GM19324 (cell line): ENCODE data around the gene MZT2B.
A peak's percentile ranks its signal among the peaks of the same experiment; 100 is the strongest.
"Not testable (repeated sequence)": the region's sequence is repeated elsewhere in the genome, so short reads cannot be mapped to it uniquely, and the experiment has no call there.

Source experiments
- ATAC-seq: cut with Tn5 transposase; IDR thresholded peaks from one replicate; pipeline ENCODE4 v1.9.1; 2021; ENCODE audit warnings: mild to moderate bottlenecking, moderate library complexity; ENCODE audit not compliant: unreplicated experiment, low FRiP score

The MZT2B gene

GRCh38 chr2:130202518-130202917 lies 20.5 kb downstream of the MZT2B start:
- ATAC-seq, result not testable (repeated sequence)

GRCh38 chr2:130203150-130203549 lies 21.1 kb downstream of the MZT2B start:
- ATAC-seq, result not testable (repeated sequence)

GRCh38 chr2:130207051-130207450 lies 25.0 kb downstream of the MZT2B start:
- ATAC-seq, result not testable (repeated sequence)

- not testable (repeated sequence) for ATAC-seq
These were observed 37.1 kb downstream of the MZT2B start for GRCh38 chr2:130219147-130219546.

- not testable (repeated sequence) for ATAC-seq
These were observed 38.4 kb downstream of the MZT2B start for GRCh38 chr2:130220505-130220904.

GRCh38 chr2:130222523-130222922 lies 40.5 kb downstream of the MZT2B start:
- ATAC-seq, result not testable (repeated sequence)

GRCh38 chr2:130228005-130228404 lies 45.9 kb downstream of the MZT2B start:
- not testable (repeated sequence) for ATAC-seq

GRCh38 chr2:130228467-130229160 lies 46.6 kb downstream of the MZT2B start:
- not testable (repeated sequence) for ATAC-seq

- peak; percentile 96 for ATAC-seq
These were observed 47.1 kb downstream of the MZT2B start for GRCh38 chr2:130229161-130229510.

GRCh38 chr2:130230376-130230775 lies 48.3 kb downstream of the MZT2B start:
- not testable (repeated sequence) for ATAC-seq

- not testable (repeated sequence) for ATAC-seq
These were observed 48.8 kb downstream of the MZT2B start for GRCh38 chr2:130230907-130231306.

GRCh38 chr2:130231656-130232055 lies 49.6 kb downstream of the MZT2B start:
- no peak for ATAC-seq

- not testable (repeated sequence) for ATAC-seq
These were observed 51.0 kb downstream of the MZT2B start for GRCh38 chr2:130233066-130233465.

GRCh38 chr2:130239581-130239980 lies 57.5 kb downstream of the MZT2B start:
- not testable (repeated sequence) for ATAC-seq
